HepG2 (cell line): ENCODE results near the gene CLDND2. TPM values are rescaled to one million over a fixed set of nuclear protein-coding genes. Genes with fewer than 3 reads are reported as not detected.

Experiments used
- JUNB ChIP-seq: sonication (generic); formaldehyde crosslinking; IDR thresholded peaks from 2 replicates; pipeline ENCODE4 v1.8.0; 2022; ENCODE audit warnings: missing genetic modification reagents, mild to moderate bottlenecking, borderline replicate concordance
- KDM1A ChIP-seq: IDR thresholded peaks from 2 replicates; pipeline ENCODE4 v1.6.1; 2016; ENCODE audit warnings: missing compliant biosample characterization
- NPAS2 ChIP-seq: sonication (generic); formaldehyde crosslinking; IDR thresholded peaks from 2 replicates; pipeline ENCODE4 v1.8.0; 2022; ENCODE audit warnings: mild to moderate bottlenecking, missing genetic modification reagents, borderline replicate concordance
- POLR2G ChIP-seq: fragments of 200-400 bp; formaldehyde crosslinking; IDR thresholded peaks from 2 replicates; pipeline ENCODE4 v1.6.1; 2018; ENCODE audit warnings: mild to moderate bottlenecking, low read depth, low read length, moderate library complexity
- ZNF253 ChIP-seq: sonication (generic); formaldehyde crosslinking; IDR thresholded peaks from 2 replicates; pipeline ENCODE4 v1.8.0; 2022; ENCODE audit warnings: mild to moderate bottlenecking, missing genetic modification reagents, borderline replicate concordance
- ZNF263 ChIP-seq: sonication (generic); formaldehyde crosslinking; IDR thresholded peaks from 2 replicates; pipeline ENCODE4 v1.4.0; 2020; ENCODE audit warnings: missing genetic modification reagents
- ZNF317 ChIP-seq: sonication (generic); formaldehyde crosslinking; IDR thresholded peaks from 2 replicates; pipeline ENCODE4 v1.5.0; 2020; ENCODE audit warnings: mild to moderate bottlenecking, missing genetic modification reagents
- ZNF501 ChIP-seq: sonication (generic); formaldehyde crosslinking; IDR thresholded peaks from 2 replicates; pipeline ENCODE4 v1.5.1; 2020; ENCODE audit warnings: mild to moderate bottlenecking, moderate library complexity, missing genetic modification reagents
- ZNF768 ChIP-seq: sonication (generic); formaldehyde crosslinking; IDR thresholded peaks from 2 replicates; pipeline ENCODE4 v1.4.0; 2020; ENCODE audit warnings: missing genetic modification reagents
- polyA plus RNA-seq, 8 experiments: library from polyadenylated mRNA; depleted of rRNA in 3 of 8; stranded (reverse) in 7 of 8; unstranded in 1 of 8; fragments of >200 nt; fragmentation: Illumina TruSeq in 4 of 8; extraction: Trizol in 4 of 8; gene quantifications; 2 replicates each; pipeline versions ENCODE4 v1.2.1 to v1.2.3, GENCODE V29; 2011 to 2016; ENCODE audit warnings: low read depth in 4 of 8, missing spikeins in 1 of 8, mixed read lengths in 1 of 8; ENCODE audit not compliant: insufficient read depth in 1 of 8
- total RNA-seq, 5 experiments: library from RNA; depleted of rRNA; stranded (reverse); fragments of >200 nt; fragmentation: Illumina TruSeq; extraction: Trizol; gene quantifications; 2 replicates each; pipeline ENCODE4 v1.2.3, GENCODE V29; 2016; ENCODE audit warnings: low read depth in 1 of 5
- TF ChIP-seq, protein P1 (sequence below): sonication (generic); formaldehyde crosslinking; IDR thresholded peaks from 2 replicates; pipeline ENCODE4 v1.5.0; 2020; ENCODE audit warnings: mild to moderate bottlenecking, missing genetic modification reagents, moderate library complexity
- TF ChIP-seq, protein P2 (sequence below): sonication (generic); formaldehyde crosslinking; IDR thresholded peaks from 2 replicates; pipeline ENCODE4 v1.4.0; 2020; ENCODE audit warnings: missing genetic modification reagents
- TF ChIP-seq, protein P3 (sequence below): sonication (generic); formaldehyde crosslinking; IDR thresholded peaks from 2 replicates; pipeline ENCODE4 v1.5.0; 2020; ENCODE audit warnings: missing genetic modification reagents
- TF ChIP-seq, protein P4 (sequence below): sonication (generic); formaldehyde crosslinking; IDR thresholded peaks from 2 replicates; pipeline ENCODE4 v1.4.0; 2020; ENCODE audit warnings: missing genetic modification reagents

The CLDND2 gene
- total and polyA plus RNA-seq, 2 of the 13 experiments (the other 11 are each of a cell fraction or from before 2014, with no cell fraction given), result 0.84 to 1.8 TPM

DNA sequence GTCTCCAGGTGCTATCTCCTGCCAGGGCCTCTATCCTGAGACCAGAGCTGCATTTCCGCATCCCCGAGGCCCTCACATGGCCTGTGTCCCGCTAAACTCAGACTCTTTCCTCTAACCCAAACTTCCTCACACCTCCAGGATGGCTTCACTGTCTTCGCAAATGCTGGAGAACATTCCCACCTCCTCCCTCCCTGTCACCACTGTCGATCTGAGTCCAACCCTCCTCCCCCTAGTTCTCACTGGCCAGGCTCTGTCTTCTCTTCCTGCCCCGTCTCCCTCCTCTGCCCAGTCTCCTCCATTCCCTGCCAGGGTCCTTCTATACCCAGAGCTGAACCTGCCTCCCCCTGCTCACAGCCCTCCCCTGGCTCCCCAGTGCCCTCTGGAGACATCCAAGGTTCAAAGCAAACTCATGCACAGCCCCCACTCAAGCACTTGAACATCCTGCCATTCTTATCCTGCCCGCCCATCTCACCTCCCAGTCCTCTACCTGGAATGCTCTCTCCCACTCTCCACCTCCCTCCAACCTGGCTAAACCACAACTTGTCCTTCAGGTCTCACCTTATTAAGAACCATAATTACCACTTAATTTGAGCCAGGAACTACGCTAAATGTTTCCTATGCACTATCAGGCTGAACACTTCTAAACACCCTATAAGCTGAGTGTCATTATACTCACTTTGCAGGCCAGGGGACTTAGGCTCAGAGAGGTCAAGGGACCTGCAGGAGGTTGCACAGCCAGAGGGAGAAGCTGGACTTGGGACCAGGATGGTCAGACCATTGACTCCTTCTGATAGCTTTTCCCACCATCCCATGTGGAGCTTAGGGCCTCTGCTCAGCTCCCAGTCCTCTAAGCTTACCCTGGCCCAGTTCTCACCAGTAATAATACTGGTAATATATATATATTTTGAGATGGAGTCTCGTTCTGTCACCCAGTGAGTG, 25.9 kb downstream of the CLDND2 start (continued):
- TF ChIP-seq NPAS2 (no peak), ZNF317 (CRISPR knock-in tag) (0 out of 2 replicates have a peak, but pooled peaks have one; percentile 10), KDM1A (CRISPR knock-in tag) (peak; percentile 87; the same call in 1 of the 2 replicates), ZNF501 (CRISPR knock-in tag) (0 out of 2 replicates have a peak, but pooled peaks have one; percentile 41), ZNF768 (CRISPR knock-in tag) (peak; percentile 99), JUNB (peak; percentile 38; the same call in 1 of the 2 replicates), POLR2G (peak; percentile 64), ZNF263 (CRISPR knock-in tag) (peak; percentile 88), ZNF253 (CRISPR knock-in tag) (no peak)
- TF ChIP-seq, protein P1, sequence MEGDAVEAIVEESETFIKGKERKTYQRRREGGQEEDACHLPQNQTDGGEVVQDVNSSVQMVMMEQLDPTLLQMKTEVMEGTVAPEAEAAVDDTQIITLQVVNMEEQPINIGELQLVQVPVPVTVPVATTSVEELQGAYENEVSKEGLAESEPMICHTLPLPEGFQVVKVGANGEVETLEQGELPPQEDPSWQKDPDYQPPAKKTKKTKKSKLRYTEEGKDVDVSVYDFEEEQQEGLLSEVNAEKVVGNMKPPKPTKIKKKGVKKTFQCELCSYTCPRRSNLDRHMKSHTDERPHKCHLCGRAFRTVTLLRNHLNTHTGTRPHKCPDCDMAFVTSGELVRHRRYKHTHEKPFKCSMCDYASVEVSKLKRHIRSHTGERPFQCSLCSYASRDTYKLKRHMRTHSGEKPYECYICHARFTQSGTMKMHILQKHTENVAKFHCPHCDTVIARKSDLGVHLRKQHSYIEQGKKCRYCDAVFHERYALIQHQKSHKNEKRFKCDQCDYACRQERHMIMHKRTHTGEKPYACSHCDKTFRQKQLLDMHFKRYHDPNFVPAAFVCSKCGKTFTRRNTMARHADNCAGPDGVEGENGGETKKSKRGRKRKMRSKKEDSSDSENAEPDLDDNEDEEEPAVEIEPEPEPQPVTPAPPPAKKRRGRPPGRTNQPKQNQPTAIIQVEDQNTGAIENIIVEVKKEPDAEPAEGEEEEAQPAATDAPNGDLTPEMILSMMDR (CRISPR knock-in tag), result peak; percentile 20; the same call in 1 of the 2 replicates
- TF ChIP-seq, protein P2, sequence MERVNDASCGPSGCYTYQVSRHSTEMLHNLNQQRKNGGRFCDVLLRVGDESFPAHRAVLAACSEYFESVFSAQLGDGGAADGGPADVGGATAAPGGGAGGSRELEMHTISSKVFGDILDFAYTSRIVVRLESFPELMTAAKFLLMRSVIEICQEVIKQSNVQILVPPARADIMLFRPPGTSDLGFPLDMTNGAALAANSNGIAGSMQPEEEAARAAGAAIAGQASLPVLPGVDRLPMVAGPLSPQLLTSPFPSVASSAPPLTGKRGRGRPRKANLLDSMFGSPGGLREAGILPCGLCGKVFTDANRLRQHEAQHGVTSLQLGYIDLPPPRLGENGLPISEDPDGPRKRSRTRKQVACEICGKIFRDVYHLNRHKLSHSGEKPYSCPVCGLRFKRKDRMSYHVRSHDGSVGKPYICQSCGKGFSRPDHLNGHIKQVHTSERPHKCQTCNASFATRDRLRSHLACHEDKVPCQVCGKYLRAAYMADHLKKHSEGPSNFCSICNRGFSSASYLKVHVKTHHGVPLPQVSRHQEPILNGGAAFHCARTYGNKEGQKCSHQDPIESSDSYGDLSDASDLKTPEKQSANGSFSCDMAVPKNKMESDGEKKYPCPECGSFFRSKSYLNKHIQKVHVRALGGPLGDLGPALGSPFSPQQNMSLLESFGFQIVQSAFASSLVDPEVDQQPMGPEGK (CRISPR knock-in tag), result peak; percentile 51; the same call in 1 of the 2 replicates
- TF ChIP-seq, protein P3, sequence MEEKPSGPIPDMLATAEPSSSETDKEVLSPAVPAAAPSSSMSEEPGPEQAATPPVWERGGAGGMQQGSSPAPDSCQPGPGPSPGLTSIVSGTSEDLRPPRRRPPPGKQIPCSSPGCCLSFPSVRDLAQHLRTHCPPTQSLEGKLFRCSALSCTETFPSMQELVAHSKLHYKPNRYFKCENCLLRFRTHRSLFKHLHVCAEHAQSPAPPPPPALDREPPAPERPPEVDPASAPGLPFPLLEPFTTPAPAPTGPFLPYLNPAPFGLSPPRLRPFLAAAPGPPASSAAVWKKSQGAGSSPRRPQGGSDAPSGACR, result no peak
- TF ChIP-seq, protein P4, sequence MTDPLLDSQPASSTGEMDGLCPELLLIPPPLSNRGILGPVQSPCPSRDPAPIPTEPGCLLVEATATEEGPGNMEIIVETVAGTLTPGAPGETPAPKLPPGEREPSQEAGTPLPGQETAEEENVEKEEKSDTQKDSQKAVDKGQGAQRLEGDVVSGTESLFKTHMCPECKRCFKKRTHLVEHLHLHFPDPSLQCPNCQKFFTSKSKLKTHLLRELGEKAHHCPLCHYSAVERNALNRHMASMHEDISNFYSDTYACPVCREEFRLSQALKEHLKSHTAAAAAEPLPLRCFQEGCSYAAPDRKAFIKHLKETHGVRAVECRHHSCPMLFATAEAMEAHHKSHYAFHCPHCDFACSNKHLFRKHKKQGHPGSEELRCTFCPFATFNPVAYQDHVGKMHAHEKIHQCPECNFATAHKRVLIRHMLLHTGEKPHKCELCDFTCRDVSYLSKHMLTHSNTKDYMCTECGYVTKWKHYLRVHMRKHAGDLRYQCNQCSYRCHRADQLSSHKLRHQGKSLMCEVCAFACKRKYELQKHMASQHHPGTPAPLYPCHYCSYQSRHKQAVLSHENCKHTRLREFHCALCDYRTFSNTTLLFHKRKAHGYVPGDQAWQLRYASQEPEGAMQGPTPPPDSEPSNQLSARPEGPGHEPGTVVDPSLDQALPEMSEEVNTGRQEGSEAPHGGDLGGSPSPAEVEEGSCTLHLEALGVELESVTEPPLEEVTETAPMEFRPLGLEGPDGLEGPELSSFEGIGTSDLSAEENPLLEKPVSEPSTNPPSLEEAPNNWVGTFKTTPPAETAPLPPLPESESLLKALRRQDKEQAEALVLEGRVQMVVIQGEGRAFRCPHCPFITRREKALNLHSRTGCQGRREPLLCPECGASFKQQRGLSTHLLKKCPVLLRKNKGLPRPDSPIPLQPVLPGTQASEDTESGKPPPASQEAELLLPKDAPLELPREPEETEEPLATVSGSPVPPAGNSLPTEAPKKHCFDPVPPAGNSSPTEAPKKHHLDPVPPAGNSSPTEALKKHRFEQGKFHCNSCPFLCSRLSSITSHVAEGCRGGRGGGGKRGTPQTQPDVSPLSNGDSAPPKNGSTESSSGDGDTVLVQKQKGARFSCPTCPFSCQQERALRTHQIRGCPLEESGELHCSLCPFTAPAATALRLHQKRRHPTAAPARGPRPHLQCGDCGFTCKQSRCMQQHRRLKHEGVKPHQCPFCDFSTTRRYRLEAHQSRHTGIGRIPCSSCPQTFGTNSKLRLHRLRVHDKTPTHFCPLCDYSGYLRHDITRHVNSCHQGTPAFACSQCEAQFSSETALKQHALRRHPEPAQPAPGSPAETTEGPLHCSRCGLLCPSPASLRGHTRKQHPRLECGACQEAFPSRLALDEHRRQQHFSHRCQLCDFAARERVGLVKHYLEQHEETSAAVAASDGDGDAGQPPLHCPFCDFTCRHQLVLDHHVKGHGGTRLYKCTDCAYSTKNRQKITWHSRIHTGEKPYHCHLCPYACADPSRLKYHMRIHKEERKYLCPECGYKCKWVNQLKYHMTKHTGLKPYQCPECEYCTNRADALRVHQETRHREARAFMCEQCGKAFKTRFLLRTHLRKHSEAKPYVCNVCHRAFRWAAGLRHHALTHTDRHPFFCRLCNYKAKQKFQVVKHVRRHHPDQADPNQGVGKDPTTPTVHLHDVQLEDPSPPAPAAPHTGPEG, result no peak
